ENCODE results near the gene C1orf50.

DNA sequence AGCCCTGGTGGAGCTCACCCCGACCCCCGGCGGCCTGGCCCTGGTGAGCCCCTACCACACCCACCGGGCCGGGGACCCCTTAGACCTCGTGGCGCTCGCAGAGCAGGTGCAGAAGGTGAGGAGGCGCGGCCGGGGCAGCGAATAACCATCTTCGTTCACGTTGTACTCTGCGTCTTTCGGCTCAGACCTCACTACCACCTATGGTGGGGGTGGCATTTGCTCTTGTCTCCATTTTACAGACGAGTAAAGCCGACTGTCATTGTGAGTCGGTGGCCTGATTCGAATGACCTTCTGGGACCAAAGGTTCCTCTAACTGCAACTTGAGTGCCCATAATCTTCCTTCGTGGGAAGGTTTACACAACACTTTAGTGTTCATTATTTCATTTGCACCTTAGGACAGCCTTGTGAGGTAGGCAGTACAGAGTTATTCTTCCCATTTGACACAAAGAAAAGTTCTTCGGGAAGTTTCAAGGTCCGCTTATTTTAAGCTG, 506 bp downstream of the C1orf50 start:
- TF ChIP-seq CTCF (conservative IDR thresholded peaks at IDR 0.05; ENCODE audit: low read depth, low read length): no peak
- no peak for TF ChIP-seq EZH2phosphoT487 (IDR thresholded peaks at IDR 0.05; ENCODE audit: borderline replicate concordance, low read length)
- TF ChIP-seq EZH2 (IDR thresholded peaks at IDR 0.05; ENCODE audit: low read length, unreplicated experiment): no peak

Data from PC-3 (cell line).